DND-41 (cell line): ENCODE results near the gene ATP6V0E2.

ENCODE experiments used
- ATAC-seq: fragments of 200-7000 bp; cut with Tn5 transposase; 3 replicates; pipeline ENCODE4 v1.9.1; 2021; ENCODE audit warnings: low read depth; ENCODE audit not compliant: insufficient read depth
- DNase-seq: peaks from one replicate; pipeline ENCODE4 v3.0.0-alpha.2; 2020
- H2AFZ ChIP-seq: 2 replicates; pipeline ENCODE4 v1.6.0; 2012; ENCODE audit warnings: low read depth, low read length
- H3K27ac ChIP-seq: 2 replicates; pipeline ENCODE4 v1.5.1; 2012; ENCODE audit warnings: low read length, inconsistent platforms
- H3K27me3 ChIP-seq: fragments of 200-600 bp; sonication (generic); 2 replicates; pipeline ENCODE4 v1.6.0; 2012; ENCODE audit warnings: low read length, mild to moderate bottlenecking, inconsistent platforms; ENCODE audit not compliant: insufficient read depth, poor library complexity
- H3K36me3 ChIP-seq: 2 replicates; pipeline ENCODE4 v1.5.1; 2012; ENCODE audit warnings: low read length, inconsistent platforms; ENCODE audit not compliant: insufficient read depth
- H3K4me1 ChIP-seq: 2 replicates; pipeline ENCODE4 v1.5.1; 2012; ENCODE audit warnings: mild to moderate bottlenecking, low read length; ENCODE audit not compliant: insufficient read depth
- H3K4me2 ChIP-seq: 2 replicates; pipeline ENCODE4 v1.6.0; 2012; ENCODE audit warnings: mild to moderate bottlenecking, moderate library complexity, low read length, inconsistent platforms; ENCODE audit not compliant: insufficient read depth
- H3K4me3 ChIP-seq, 2 experiments: fragments of 200-600 bp in 1 of 2; shearing (Covaris generic) in 1 of 2; 2 replicates each; pipeline ENCODE4 v1.5.1; 2012 to 2016; ENCODE audit warnings: inconsistent platforms in 2 of 2, low read length in 2 of 2, mild to moderate bottlenecking in 2 of 2, low read depth in 1 of 2, moderate library complexity in 1 of 2
- H3K79me2 ChIP-seq: 2 replicates; pipeline ENCODE4 v1.6.0; 2012; ENCODE audit warnings: low read length, inconsistent platforms; ENCODE audit not compliant: insufficient read depth
- H3K9ac ChIP-seq: 2 replicates; pipeline ENCODE4 v1.6.0; 2012; ENCODE audit warnings: low read depth, mild to moderate bottlenecking, inconsistent platforms, low read length, moderate library complexity
- H3K9me3 ChIP-seq: 2 replicates; pipeline ENCODE4 v1.5.1; 2012; ENCODE audit warnings: low read length, moderate library complexity, mild to moderate bottlenecking, inconsistent platforms; ENCODE audit not compliant: insufficient read depth, severe bottlenecking
- H4K20me1 ChIP-seq: 2 replicates; pipeline ENCODE4 v1.6.0; 2012; ENCODE audit warnings: low read length; ENCODE audit not compliant: insufficient read depth
- CTCF ChIP-seq: IDR thresholded peaks from 2 replicates; pipeline ENCODE4 v1.5.1; 2012; ENCODE audit warnings: borderline replicate concordance, low read length, moderate library complexity, mild to moderate bottlenecking; ENCODE audit not compliant: poor library complexity, severe bottlenecking; ENCODE audit errors: extremely low read depth
- EZH2 ChIP-seq: IDR thresholded peaks from 3 replicates; pipeline ENCODE4 v1.6.1; 2012; ENCODE audit warnings: borderline replicate concordance, low read depth, mild to moderate bottlenecking, moderate library complexity, low read length, inconsistent platforms; ENCODE audit not compliant: severe bottlenecking

The ATP6V0E2 gene

GRCh38 chr7:149883452-149883861 lies 9.7 kb downstream of the ATP6V0E2 start:
- peak overlapping the region; percentile 33 for H3K27ac ChIP-seq
- no peak overlapping the region for H3K9ac ChIP-seq
- H4K20me1 ChIP-seq = peaks cover 3% of the 10 kb centered on the region
- no peaks in the 10 kb centered on the region for H3K4me1 ChIP-seq
- ATAC-seq (peak; percentile 81), DNase-seq (peak; percentile 68)
- no peaks in the 10 kb centered on the region for H3K9me3 ChIP-seq
- TF ChIP-seq CTCF (peak; percentile 85), EZH2 (no peak)
- H2AFZ ChIP-seq = no peak overlapping the region
- no peak overlapping the region for H3K4me3 ChIP-seq
- H3K36me3 ChIP-seq = peaks cover 15% of the 10 kb centered on the region
- no peaks in the 10 kb centered on the region for H3K79me2 ChIP-seq
- no peaks in the 10 kb centered on the region for H3K27me3 ChIP-seq
- H3K4me2 ChIP-seq = no peak overlapping the region

- Histone ChIP-seq H3K4me3 (no peak overlapping the region), H3K79me2 (no peaks in the 10 kb centered on the region), H3K4me2 (no peak overlapping the region), H3K36me3 (peaks cover 14% of the 10 kb centered on the region), H3K27me3 (no peaks in the 10 kb centered on the region), H2AFZ (no peak overlapping the region), H4K20me1 (peaks cover 3% of the 10 kb centered on the region), H3K9me3 (no peaks in the 10 kb centered on the region), H3K4me1 (no peaks in the 10 kb centered on the region), H3K27ac (no peak overlapping the region), H3K9ac (no peak overlapping the region)
- ATAC-seq (no peak), DNase-seq (no peak)
- TF ChIP-seq EZH2 = no peak
- no peak for TF ChIP-seq CTCF
Observed at GRCh38 chr7:149884016-149884415, 10.2 kb downstream of the ATP6V0E2 start.

- Histone ChIP-seq H3K36me3 (peaks cover 9% of the 10 kb centered on the region), H3K79me2 (no peaks in the 10 kb centered on the region), H3K4me3 (no peak overlapping the region), H3K9me3 (no peaks in the 10 kb centered on the region), H3K4me1 (no peaks in the 10 kb centered on the region), H3K27ac (no peak overlapping the region), H3K27me3 (no peaks in the 10 kb centered on the region), H3K9ac (no peak overlapping the region), H4K20me1 (no peaks in the 10 kb centered on the region; the same call in none of the 2 replicates), H2AFZ (no peak overlapping the region), H3K4me2 (no peak overlapping the region)
- ATAC-seq (no peak), DNase-seq (no peak)
- TF ChIP-seq EZH2 = no peak
- no peak for TF ChIP-seq CTCF
Observed at GRCh38 chr7:149884541-149884940, 10.8 kb downstream of the ATP6V0E2 start.
